ENCODE results near the gene CELSR1.

DNA sequence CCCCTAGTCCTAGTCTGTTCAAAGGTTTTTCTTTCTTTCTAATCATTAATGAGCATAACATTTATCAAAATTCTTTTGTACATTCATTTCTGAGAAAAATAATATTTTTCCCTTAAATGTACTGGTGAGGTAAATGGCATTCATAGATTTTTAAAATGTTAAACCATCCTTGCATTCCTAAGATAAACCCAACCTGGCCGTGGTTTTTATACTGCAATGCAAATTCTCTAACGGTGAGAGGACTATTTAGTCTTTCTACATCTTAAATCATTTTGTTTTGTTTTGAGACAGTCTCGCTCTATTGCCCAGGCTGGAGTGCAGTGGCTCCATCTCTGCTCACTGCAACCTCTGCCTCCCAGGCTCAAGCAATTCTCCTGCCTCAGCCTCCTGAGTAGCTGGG, 161.3 kb downstream of the CELSR1 start:
- TF ChIP-seq CTCF (conservative IDR thresholded peaks at IDR 0.05; ENCODE audit: low read length), result no peak
- no peak for TF ChIP-seq EZH2phosphoT487 (IDR thresholded peaks at IDR 0.05; ENCODE audit: borderline replicate concordance, low read depth, low read length)

Measured in OCI-LY7 (cell line).